NOMO-1 (cell line): ENCODE results near the gene FAM217A.

Experiments
- DNase-seq, 2 experiments: peaks; one replicate each; lab custom pipeline; 2025; ENCODE audit not compliant: unreplicated experiment in 2 of 2; lab: John Stamatoyannopoulos, UW

FAM217A gene

GRCh38 chr6:4023240-4023639 is 55.7 kb downstream of the FAM217A start:
- DNase-seq = peak in 1 of 2 experiments; percentile 36

DNA sequence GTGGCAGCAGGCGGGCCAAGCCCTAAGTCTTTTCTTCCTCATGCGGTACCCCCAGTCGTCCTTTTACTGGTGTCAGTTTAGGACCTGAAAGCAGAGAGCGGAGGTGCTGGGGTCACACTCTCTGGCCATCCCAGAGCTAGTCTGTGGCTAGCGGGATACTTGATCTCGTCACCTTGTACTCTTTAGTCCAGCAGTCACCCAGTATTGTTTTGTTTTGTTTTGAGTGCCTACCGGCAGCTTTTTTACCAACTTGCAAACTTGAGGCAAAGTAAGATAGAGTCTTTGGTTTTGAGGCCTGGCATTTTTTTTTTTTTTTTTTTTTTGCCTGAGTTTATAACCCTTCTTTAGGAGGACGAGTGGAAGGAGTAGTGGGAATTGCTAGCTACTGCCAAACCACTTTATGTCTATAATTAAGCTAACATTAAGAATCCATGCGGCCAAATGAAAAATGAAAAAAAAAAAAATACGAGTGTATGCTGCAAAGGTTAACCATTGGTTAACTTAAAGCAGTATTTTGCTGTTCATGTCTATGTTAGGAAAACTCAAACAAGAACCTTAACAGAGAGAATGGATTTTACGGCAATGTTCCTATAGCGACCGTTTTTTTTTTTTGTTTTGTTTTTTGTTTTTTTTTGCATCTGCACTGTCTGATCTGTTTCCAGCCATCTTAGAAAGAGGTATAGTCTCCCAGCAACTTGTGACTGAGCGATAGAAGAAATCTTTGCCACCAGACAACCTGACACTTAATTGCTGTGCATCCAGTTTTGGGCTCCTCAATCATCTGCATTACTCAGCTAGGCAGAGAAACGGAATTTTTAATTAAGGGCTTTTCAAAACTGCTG is 56.9 kb downstream of the FAM217A start:
- DNase-seq = peak in 1 of 2 experiments; percentile 46

- DNase-seq = peak; percentile 89 to 91
Observed at GRCh38 chr6:4021133-4021853, 57.6 kb downstream of the FAM217A start.

GRCh38 chr6:4020822-4021132 is 58.2 kb downstream of the FAM217A start:
- DNase-seq = no peak

- DNase-seq = no peak
Observed at GRCh38 chr6:4018924-4019236, 60.1 kb downstream of the FAM217A start.
